OCI-LY3 (cell line): ENCODE data around the gene CREB5.

ENCODE experiments used
- H2AFZ ChIP-seq: fragments of 200-600, 300-600 bp; shearing (Covaris generic); 2 replicates; pipeline ENCODE4 v1.6.0; 2014; ENCODE audit warnings: antibody characterized with exemption, low read depth, low read length
- H3K27ac ChIP-seq: fragments of 200-600, 300-600 bp; sonication (generic); 2 replicates; pipeline ENCODE4 v1.5.1; 2014; ENCODE audit warnings: mild to moderate bottlenecking, low read length, moderate library complexity, mixed read lengths
- H3K27me3 ChIP-seq: fragments of 200-600, 300-600 bp; sonication (generic); 2 replicates; pipeline ENCODE4 v1.6.1; 2014; ENCODE audit warnings: low read depth, low read length, mixed read lengths
- H3K36me3 ChIP-seq: fragments of 200-600, 300-600 bp; sonication (generic); replicated peaks from 2 replicates; pipeline ENCODE3; 2014; ENCODE audit warnings: low read depth, low read length, mixed read lengths
- H3K4me1 ChIP-seq: fragments of 300-600, 200-600 bp; sonication (generic); 2 replicates; pipeline ENCODE4 v1.6.1; 2014; ENCODE audit warnings: low read length, mixed read lengths
- H3K4me2 ChIP-seq: fragments of 200-600, 300-600 bp; sonication (generic); 2 replicates; pipeline ENCODE4 v1.6.1; 2014; ENCODE audit warnings: low read length, mixed read lengths
- H3K4me3 ChIP-seq: fragments of 300-600, 200-600 bp; sonication (generic); 2 replicates; pipeline ENCODE4 v1.5.1; 2014; ENCODE audit warnings: antibody characterized with exemption, mild to moderate bottlenecking, low read length, moderate library complexity
- H3K79me2 ChIP-seq: fragments of 300-600, 200-600 bp; shearing (Covaris generic); 2 replicates; pipeline ENCODE4 v1.6.1; 2014; ENCODE audit warnings: mild to moderate bottlenecking, low read length, mixed read lengths
- H3K9ac ChIP-seq: fragments of 300-600, 200-600 bp; shearing (Covaris generic); 2 replicates; pipeline ENCODE4 v1.6.0; 2014; ENCODE audit warnings: mild to moderate bottlenecking, low read length, moderate library complexity
- H3K9me3 ChIP-seq: fragments of 200-600, 300-600 bp; shearing (Covaris generic); 2 replicates; pipeline ENCODE4 v1.6.1; 2014; ENCODE audit warnings: low read length, mixed read lengths; ENCODE audit not compliant: insufficient read depth
- H4K20me1 ChIP-seq: fragments of 200-600, 300-600 bp; sonication (generic); 2 replicates; pipeline ENCODE4 v1.6.1; 2016; ENCODE audit warnings: low read length, mixed read lengths; ENCODE audit not compliant: insufficient read depth
- CTCF ChIP-seq: fragments of 200-600, 300-600 bp; sonication (generic); IDR thresholded peaks from 2 replicates; pipeline ENCODE4 v1.5.1; 2014; ENCODE audit warnings: antibody characterized with exemption, low read length, low read depth
- EZH2phosphoT487 ChIP-seq: fragments of 200-600 bp; shearing (Covaris generic); IDR thresholded peaks from 2 replicates; pipeline ENCODE4 v1.6.1; 2018; ENCODE audit warnings: antibody characterized with exemption, mixed run types, low read depth

Gene CREB5

DNA sequence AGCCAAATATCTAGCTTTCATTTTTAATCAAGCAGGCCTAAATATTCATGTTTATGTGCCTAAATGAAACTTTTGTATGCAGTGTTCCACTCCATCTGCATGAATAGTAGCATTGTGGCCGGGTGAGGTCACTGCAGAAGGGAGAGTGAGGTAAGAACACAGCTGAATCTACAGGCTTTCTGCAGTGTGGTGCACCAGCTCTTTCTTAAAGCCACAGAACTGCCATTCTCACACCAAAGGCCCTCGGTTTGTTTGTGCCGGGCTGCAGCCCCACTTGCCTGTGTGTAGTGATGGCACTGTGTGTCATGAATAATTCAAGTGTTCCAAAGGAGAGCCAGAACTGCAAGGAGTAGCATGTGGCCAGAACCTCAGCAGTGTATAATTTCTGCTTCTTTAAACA lies 341.7 kb downstream of the CREB5 start:
- peak; percentile 35 for TF ChIP-seq CTCF
- TF ChIP-seq EZH2phosphoT487 = no peak
- Histone ChIP-seq H3K4me1 (peaks cover 16% of the 10 kb centered on the region), H3K27ac (no peak overlapping the region), H3K27me3 (no peaks in the 10 kb centered on the region), H3K4me2 (peak overlapping the region; percentile 14; the same call in 1 of the 2 replicates), H3K79me2 (no peaks in the 10 kb centered on the region), H3K4me3 (no peak overlapping the region), H4K20me1 (no peaks in the 10 kb centered on the region), H3K9ac (no peak overlapping the region), H2AFZ (no peak overlapping the region), H3K36me3 (no peaks in the 10 kb centered on the region), H3K9me3 (no peaks in the 10 kb centered on the region)

DNA sequence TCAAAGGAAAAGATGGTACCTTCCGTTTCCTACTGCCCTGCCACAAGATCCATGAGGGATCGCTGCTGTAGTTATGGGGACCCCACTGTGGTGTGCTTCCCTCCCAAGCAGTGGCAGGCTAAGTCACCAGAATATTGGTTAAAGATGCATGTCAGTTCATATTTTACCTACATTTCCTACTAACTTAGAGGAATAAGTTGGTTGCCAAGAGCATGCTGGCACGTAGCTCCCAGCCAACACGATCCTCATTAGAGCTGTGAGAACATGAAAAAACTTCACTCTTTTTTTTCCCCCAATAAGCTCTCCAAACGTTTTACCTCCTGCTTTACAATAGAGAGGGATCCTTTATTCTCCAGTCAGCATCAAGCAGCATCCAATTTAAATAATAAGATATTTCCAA lies 342.1 kb downstream of the CREB5 start:
- H3K27me3 ChIP-seq = no peaks in the 10 kb centered on the region
- H3K36me3 ChIP-seq = no peaks in the 10 kb centered on the region
- H3K9ac ChIP-seq = no peak overlapping the region
- TF ChIP-seq CTCF (no peak), EZH2phosphoT487 (no peak)
- H3K4me1 ChIP-seq = peaks cover 13% of the 10 kb centered on the region
- no peak overlapping the region; the same call in 1 of the 2 replicates for H3K4me2 ChIP-seq
- H3K4me3 ChIP-seq = no peak overlapping the region
- H2AFZ ChIP-seq = no peak overlapping the region
- H4K20me1 ChIP-seq = no peaks in the 10 kb centered on the region
- H3K9me3 ChIP-seq = no peaks in the 10 kb centered on the region
- H3K79me2 ChIP-seq = no peaks in the 10 kb centered on the region
- H3K27ac ChIP-seq = no peak overlapping the region

- Histone ChIP-seq H3K27me3 (no peaks in the 10 kb centered on the region), H3K27ac (no peak overlapping the region), H3K36me3 (no peaks in the 10 kb centered on the region), H3K4me1 (peaks cover 10% of the 10 kb centered on the region), H3K9ac (no peak overlapping the region), H3K4me2 (no peak overlapping the region), H3K4me3 (no peak overlapping the region), H4K20me1 (no peaks in the 10 kb centered on the region), H2AFZ (no peak overlapping the region), H3K79me2 (no peaks in the 10 kb centered on the region), H3K9me3 (no peaks in the 10 kb centered on the region)
- TF ChIP-seq CTCF (no peak), EZH2phosphoT487 (no peak)
Measured at GRCh38 chr7:28755255-28755654, 342.9 kb downstream of the CREB5 start.

- H3K27me3 ChIP-seq = no peaks in the 10 kb centered on the region
- no peaks in the 10 kb centered on the region for H3K36me3 ChIP-seq
- H4K20me1 ChIP-seq = no peaks in the 10 kb centered on the region
- no peak overlapping the region for H3K4me2 ChIP-seq
- no peak for TF ChIP-seq EZH2phosphoT487
- no peak for TF ChIP-seq CTCF
- H3K4me3 ChIP-seq = no peak overlapping the region
- H3K4me1 ChIP-seq = peaks cover 10% of the 10 kb centered on the region
- H3K9me3 ChIP-seq = no peaks in the 10 kb centered on the region
- no peak overlapping the region for H3K9ac ChIP-seq
- H3K79me2 ChIP-seq = no peaks in the 10 kb centered on the region
- H2AFZ ChIP-seq = no peak overlapping the region
- no peak overlapping the region for H3K27ac ChIP-seq
Measured at GRCh38 chr7:28758186-28758585, 345.9 kb downstream of the CREB5 start.
